Measurements from ENCODE around the gene ACO1. TPM values are rescaled to one million over a fixed set of nuclear protein-coding genes. Genes with fewer than 3 reads are reported as not detected.
"Not testable (repeated sequence)": the region's sequence is repeated elsewhere in the genome, so short reads cannot be mapped to it uniquely, and the experiment has no call there.

Gene ACO1
- total RNA-seq, 2 donors from 2014 or later, result 48.8 to 51.1 TPM

DNA sequence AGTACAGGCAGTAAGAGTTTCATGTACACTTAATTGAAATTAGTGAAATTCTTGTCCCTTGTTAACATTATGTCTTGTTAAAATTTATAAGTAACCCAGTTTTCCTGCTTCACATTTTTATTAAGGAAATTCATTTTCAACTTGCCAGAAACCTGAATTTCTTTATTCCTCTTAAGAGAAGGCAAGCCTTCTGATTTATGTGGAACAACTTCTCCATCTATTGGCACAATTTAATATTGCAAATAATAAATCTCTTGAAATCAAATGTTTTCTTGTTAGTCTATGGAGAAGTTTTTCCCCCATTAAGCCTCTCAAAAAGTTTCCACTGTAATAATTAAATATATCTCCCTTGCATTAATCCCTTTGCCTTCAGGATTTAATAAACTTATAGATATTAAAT is 33.8 kb upstream of the ACO1 start:
- ATAC-seq (no peak), DNase-seq (no peak)
- no peak overlapping the region for H3K4me3 ChIP-seq
- H3K27me3 ChIP-seq, result no peaks in the 10 kb centered on the region
- H3K36me3 ChIP-seq (replicated peaks in 1 of 2; ENCODE audit: insufficient read depth in 1 of 2, low read depth in 2 of 2), result no peaks in the 10 kb centered on the region
- H3K9me3 ChIP-seq, result no peaks in the 10 kb centered on the region
- no peaks in the 10 kb centered on the region for H3K4me1 ChIP-seq
- H3K27ac ChIP-seq, result no peak overlapping the region
- intact Hi-C loops (cut with DNase I), result no loop called here
- TF ChIP-seq, protein P1, sequence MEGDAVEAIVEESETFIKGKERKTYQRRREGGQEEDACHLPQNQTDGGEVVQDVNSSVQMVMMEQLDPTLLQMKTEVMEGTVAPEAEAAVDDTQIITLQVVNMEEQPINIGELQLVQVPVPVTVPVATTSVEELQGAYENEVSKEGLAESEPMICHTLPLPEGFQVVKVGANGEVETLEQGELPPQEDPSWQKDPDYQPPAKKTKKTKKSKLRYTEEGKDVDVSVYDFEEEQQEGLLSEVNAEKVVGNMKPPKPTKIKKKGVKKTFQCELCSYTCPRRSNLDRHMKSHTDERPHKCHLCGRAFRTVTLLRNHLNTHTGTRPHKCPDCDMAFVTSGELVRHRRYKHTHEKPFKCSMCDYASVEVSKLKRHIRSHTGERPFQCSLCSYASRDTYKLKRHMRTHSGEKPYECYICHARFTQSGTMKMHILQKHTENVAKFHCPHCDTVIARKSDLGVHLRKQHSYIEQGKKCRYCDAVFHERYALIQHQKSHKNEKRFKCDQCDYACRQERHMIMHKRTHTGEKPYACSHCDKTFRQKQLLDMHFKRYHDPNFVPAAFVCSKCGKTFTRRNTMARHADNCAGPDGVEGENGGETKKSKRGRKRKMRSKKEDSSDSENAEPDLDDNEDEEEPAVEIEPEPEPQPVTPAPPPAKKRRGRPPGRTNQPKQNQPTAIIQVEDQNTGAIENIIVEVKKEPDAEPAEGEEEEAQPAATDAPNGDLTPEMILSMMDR (IDR thresholded peaks at IDR 0.05), result peak in 5 of 7 experiments; percentile 8 to 28 (median 21)
- no peak for TF ChIP-seq POLR2A (IDR thresholded peaks at IDR 0.05)

DNA sequence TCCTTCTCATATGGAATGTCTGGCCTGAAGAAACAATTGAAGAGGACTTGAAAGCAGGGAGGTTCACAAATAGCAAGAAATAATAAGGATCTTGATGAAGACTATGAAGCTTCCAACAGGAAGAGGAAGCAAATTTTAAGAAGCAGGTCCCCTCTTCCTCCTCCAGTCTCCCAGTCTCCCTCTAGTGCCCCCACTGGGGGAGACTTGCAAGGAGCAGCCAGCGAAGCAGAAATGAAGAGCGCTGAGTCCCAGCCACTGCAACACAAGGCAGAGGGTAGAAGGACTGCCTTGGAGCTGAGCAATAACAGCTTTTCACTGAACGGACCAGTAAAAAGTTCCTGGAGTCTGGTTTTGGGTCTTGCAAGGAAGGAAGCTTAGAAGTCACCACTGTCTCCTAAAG is 32.6 kb upstream of the ACO1 start:
- intact Hi-C loops (cut with DNase I), result no loop called here
- ATAC-seq, result no peak
- no peaks in the 10 kb centered on the region for H3K36me3 ChIP-seq (replicated peaks in 1 of 2; ENCODE audit: insufficient read depth in 1 of 2, low read depth in 2 of 2)
- no peaks in the 10 kb centered on the region for H3K27me3 ChIP-seq
- no peak overlapping the region for H3K27ac ChIP-seq
- no peak for TF ChIP-seq POLR2A (IDR thresholded peaks at IDR 0.05)
- TF ChIP-seq, protein P1 (IDR thresholded peaks at IDR 0.05), result no peak
- no peak overlapping the region for H3K4me3 ChIP-seq
- no peaks in the 10 kb centered on the region for H3K9me3 ChIP-seq
- H3K4me1 ChIP-seq, result no peaks in the 10 kb centered on the region
- WGBS, 2 donors, result 37 to 61% methylated on average over 3 of the region's 3 CpGs
- DNase-seq, result no peak

DNA sequence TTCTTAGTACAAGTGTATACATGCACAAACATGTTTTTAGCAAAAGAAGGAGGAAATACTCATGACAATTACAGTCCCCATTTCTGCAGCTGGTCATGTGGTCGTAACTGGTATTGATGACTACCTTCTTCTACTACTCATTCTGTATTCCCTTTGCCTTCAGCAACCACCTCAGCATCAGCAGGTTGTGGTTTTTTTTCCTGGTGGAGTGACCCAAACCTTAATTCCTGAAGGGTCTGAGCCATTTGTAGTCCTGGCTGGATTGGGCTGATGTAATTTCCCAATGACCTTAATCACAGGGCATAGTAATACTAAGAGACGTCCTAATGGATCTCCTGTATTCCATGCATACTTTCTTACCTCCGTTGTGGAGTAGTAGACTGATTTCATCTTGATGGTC is 31.0 kb upstream of the ACO1 start:
- intact Hi-C loops (cut with DNase I); H3K36me3 ChIP-seq (replicated peaks in 1 of 2; ENCODE audit: insufficient read depth in 1 of 2, low read depth in 2 of 2); H3K27ac ChIP-seq; H3K27me3 ChIP-seq; ATAC-seq; DNase-seq; H3K4me3 ChIP-seq; H3K9me3 ChIP-seq; H3K4me1 ChIP-seq: not testable (repeated sequence)
- WGBS, 2 donors, result 52 to 61% methylated on average over 3 of the region's 3 CpGs

DNA sequence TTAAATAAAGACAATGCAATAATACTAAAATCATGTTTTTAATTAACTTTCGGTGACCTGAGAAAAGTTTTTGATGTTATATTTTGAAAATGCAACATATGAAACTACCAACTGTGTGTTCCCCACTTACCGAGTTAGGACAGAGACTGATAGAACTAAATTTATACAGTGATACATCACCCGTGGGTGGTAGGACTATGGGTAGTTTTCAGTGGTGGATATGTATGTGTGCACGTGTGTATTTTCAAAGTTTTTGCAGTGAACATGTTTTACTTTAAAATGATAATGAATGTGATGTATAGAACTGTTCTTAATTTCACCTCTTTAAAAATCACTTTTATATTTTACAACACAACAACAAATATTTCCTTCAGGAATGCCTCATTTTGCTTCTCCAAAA is 25.0 kb upstream of the ACO1 start:
- Histone ChIP-seq H3K27me3 (no peaks in the 10 kb centered on the region), H3K9me3 (no peaks in the 10 kb centered on the region), H3K4me3 (no peak overlapping the region), H3K36me3 (replicated peaks in 1 of 2; ENCODE audit: insufficient read depth in 1 of 2, low read depth in 2 of 2) (no peaks in the 10 kb centered on the region), H3K27ac (no peak overlapping the region), H3K4me1 (no peaks in the 10 kb centered on the region)
- WGBS, 2 donors, result 61 to 64% methylated on average over 4 of the region's 4 CpGs
- no peak for TF ChIP-seq POLR2A (IDR thresholded peaks at IDR 0.05)
- TF ChIP-seq, protein P1 (IDR thresholded peaks at IDR 0.05), result no peak
- ATAC-seq, result no peak
- intact Hi-C loops (cut with DNase I), result no loop called here
- DNase-seq, result no peak

DNA sequence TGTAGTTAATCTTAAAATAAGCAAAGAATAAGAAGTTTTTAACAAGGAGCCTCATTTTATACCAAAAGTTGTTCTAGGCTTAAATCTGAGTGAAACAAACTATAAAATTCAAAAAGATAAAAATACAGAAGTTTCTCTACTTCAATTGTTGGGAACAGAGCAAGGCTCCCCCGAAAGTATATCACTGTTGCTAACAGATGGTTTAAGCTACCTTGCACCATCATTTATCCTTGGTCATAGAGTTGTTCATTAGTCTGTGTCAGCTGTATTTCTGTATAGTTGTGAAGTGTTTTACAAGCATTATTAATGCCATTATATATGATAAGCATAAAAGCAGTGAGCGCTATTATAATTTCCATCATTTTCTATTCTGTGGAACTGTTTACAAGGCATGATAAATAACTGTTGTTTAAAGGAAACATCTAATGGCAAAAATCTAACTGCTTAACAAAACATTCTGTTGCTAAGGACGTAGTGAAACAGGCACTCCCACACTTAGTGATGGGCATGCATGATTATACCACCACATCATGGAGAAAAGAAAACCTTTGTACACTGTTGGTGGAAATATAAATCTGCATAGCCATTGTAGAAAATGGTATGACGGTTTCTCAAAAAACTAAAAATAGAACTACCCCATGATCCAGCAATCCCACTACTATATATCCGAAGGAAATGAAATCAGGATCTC is 23.3 kb upstream of the ACO1 start:
- 69 to 71% methylated on average over 5 of the region's 5 CpGs for WGBS, 2 donors
- TF ChIP-seq, protein P1 (IDR thresholded peaks at IDR 0.05), result no peak
- TF ChIP-seq POLR2A (IDR thresholded peaks at IDR 0.05), result no peak
- Histone ChIP-seq H3K27me3 (no peaks in the 10 kb centered on the region), H3K27ac (no peak overlapping the region), H3K4me3 (no peak overlapping the region), H3K4me1 (no peaks in the 10 kb centered on the region), H3K36me3 (replicated peaks in 1 of 2; ENCODE audit: insufficient read depth in 1 of 2, low read depth in 2 of 2) (no peaks in the 10 kb centered on the region), H3K9me3 (no peaks in the 10 kb centered on the region)
- intact Hi-C loops (cut with DNase I), result no loop called here
- no peak for DNase-seq
- no peak for ATAC-seq
